A549 (cell line): ENCODE measurements around the gene KREMEN1.

ENCODE experiments used
- BHLHE40 ChIP-seq: IDR thresholded peaks from 2 replicates; pipeline ENCODE4 v1.6.1; 2012; ENCODE audit warnings: low read depth, low read length, inconsistent platforms
- CTCF ChIP-seq: fragments of >200 bp; sonication (Bioruptor Twin); formaldehyde crosslinking; IDR thresholded peaks from 3 replicates; pipeline ENCODE4 v1.5.1; 2016
- E2F6 ChIP-seq: IDR thresholded peaks from 2 replicates; pipeline ENCODE4 v1.6.1; 2012; ENCODE audit warnings: low read depth, borderline replicate concordance
- EP300 ChIP-seq, 2 experiments: fragments of >200 bp; sonication (Bioruptor Twin); formaldehyde crosslinking; IDR thresholded peaks; 2 replicates in 1 of 2; 3 replicates in 1 of 2; pipeline ENCODE4 v1.6.1; 2016 to 2017
- HDAC2 ChIP-seq: fragments of 200-600 bp; sonication (generic); IDR thresholded peaks from 2 replicates; pipeline ENCODE4 v1.6.1; 2016
- MAFK ChIP-seq: fragments of 450-650 bp; IDR thresholded peaks from 2 replicates; pipeline ENCODE4 v1.6.1; 2014; ENCODE audit not compliant: partially characterized antibody
- MAZ ChIP-seq: fragments of 150-350 bp; IDR thresholded peaks from 2 replicates; pipeline ENCODE4 v1.6.1; 2014; ENCODE audit warnings: antibody characterized with exemption, low read depth, low read length, borderline replicate concordance
- PHF8 ChIP-seq: fragments of 200-600 bp; sonication (generic); IDR thresholded peaks from 2 replicates; pipeline ENCODE4 v1.6.1; 2016; ENCODE audit warnings: low read depth, mild to moderate bottlenecking, antibody characterized with exemption, moderate library complexity, borderline replicate concordance
- USF2 ChIP-seq: fragments of 450-650 bp; IDR thresholded peaks from 2 replicates; pipeline ENCODE4 v1.6.1; 2014; ENCODE audit warnings: antibody characterized with exemption

GRCh38 chr22:29208502-29208862, 135.6 kb downstream of the KREMEN1 start:
- no peak for TF ChIP-seq EP300 (IDR thresholded peaks at IDR 0.05)
- no peak for TF ChIP-seq PHF8
- no peak for TF ChIP-seq CTCF
- TF ChIP-seq USF2 = no peak
- no peak for TF ChIP-seq BHLHE40
- no peak for TF ChIP-seq HDAC2
- TF ChIP-seq MAZ = no peak
- no peak for TF ChIP-seq MAFK
- TF ChIP-seq E2F6 = no peak
